ENCODE data around the gene APOM.

The APOM gene

GRCh38 chr6:31654574-31655348 lies 933 bp upstream of the APOM start:
- DNase-seq (ENCODE audit: low read depth): no peak
- no peak overlapping the region for H3K4me3 ChIP-seq (ENCODE audit: low read depth, low read length)

GRCh38 chr6:31657406-31658157 lies 1.9 kb downstream of the APOM start:
- no peak overlapping the region for H3K4me3 ChIP-seq (ENCODE audit: low read depth, low read length)
- no peak for DNase-seq (ENCODE audit: low read depth)

GRCh38 chr6:31658158-31658688 lies 2.5 kb downstream of the APOM start:
- H3K4me3 ChIP-seq (ENCODE audit: low read depth, low read length): no peak overlapping the region
- no peak for DNase-seq (ENCODE audit: low read depth)

- no peak for DNase-seq (ENCODE audit: low read depth)
Observed at GRCh38 chr6:31658983-31659648, 3.4 kb downstream of the APOM start.

GRCh38 chr6:31659649-31660380 lies 4.1 kb downstream of the APOM start:
- no peak for DNase-seq (ENCODE audit: low read depth)
- peak overlapping the region; percentile 90 for H3K4me3 ChIP-seq (ENCODE audit: low read depth, low read length)

More at GRCh38 chr6:31658983-31659648, 3.4 kb downstream of the APOM start:
- peak overlapping the region; percentile 90 for H3K4me3 ChIP-seq (ENCODE audit: low read depth, low read length)

GRCh38 chr6:31660381-31661261 lies 4.9 kb downstream of the APOM start, which contains the start of gene C6orf47:
Gene C6orf47, minus strand, starts transcription at chr6:31660778. Its CDS starts 831 bp downstream, at chr6:31659947.
- peak within 1 kb of the TSS; percentile 90 for H3K4me3 ChIP-seq (ENCODE audit: low read depth, low read length)
- DNase-seq (ENCODE audit: low read depth): peak; percentile 32

- no peak for DNase-seq (ENCODE audit: low read depth)
- peak overlapping the region; percentile 90 for H3K4me3 ChIP-seq (ENCODE audit: low read depth, low read length)
Observed at GRCh38 chr6:31661262-31662123, 5.8 kb downstream of the APOM start.

- no peak for DNase-seq (ENCODE audit: low read depth)
- H3K4me3 ChIP-seq (ENCODE audit: low read depth, low read length): no peak overlapping the region
Observed at GRCh38 chr6:31662124-31662723, 6.5 kb downstream of the APOM start.

GRCh38 chr6:31663126-31663960 lies 7.6 kb downstream of the APOM start:
- DNase-seq (ENCODE audit: low read depth): no peak

GRCh38 chr6:31663961-31664789 lies 8.5 kb downstream of the APOM start:
- peak overlapping the region; percentile 97 for H3K4me3 ChIP-seq (ENCODE audit: low read depth, low read length)
- peak; percentile 49 for DNase-seq (ENCODE audit: low read depth)

More at GRCh38 chr6:31663126-31663960, 7.6 kb downstream of the APOM start:
- peak overlapping the region; percentile 97 for H3K4me3 ChIP-seq (ENCODE audit: low read depth, low read length)

GRCh38 chr6:31664790-31665500 lies 9.3 kb downstream of the APOM start, which contains the start of gene GPANK1:
Gene GPANK1, minus strand, starts transcription at chr6:31664997. Its CDS starts 519 bp downstream, at chr6:31664478.
- peak; percentile 85 for DNase-seq (ENCODE audit: low read depth)

GRCh38 chr6:31665501-31666336 lies 10.0 kb downstream of the APOM start, which contains the start of gene CSNK2B:
Gene CSNK2B, plus strand, starts transcription at chr6:31666080. Its CDS starts 752 bp downstream, at chr6:31666832.
- peak; percentile 89 for DNase-seq (ENCODE audit: low read depth)
- peak within 1 kb of the TSS; percentile 97 for H3K4me3 ChIP-seq (ENCODE audit: low read depth, low read length)

More at GRCh38 chr6:31664790-31665500, 9.3 kb downstream of the APOM start, which contains the start of gene GPANK1:
- H3K4me3 ChIP-seq (ENCODE audit: low read depth, low read length): peak within 1 kb of the TSS; percentile 97

- H3K4me3 ChIP-seq (ENCODE audit: low read depth, low read length): peak overlapping the region; percentile 97
- no peak for DNase-seq (ENCODE audit: low read depth)
Observed at GRCh38 chr6:31666337-31666965, 10.8 kb downstream of the APOM start.

All from skeletal muscle cell (primary cell).